ENCODE results near the gene STOX1.
"Not testable (repeated sequence)": the region's sequence is repeated elsewhere in the genome, so short reads cannot be mapped to it uniquely, and the experiment has no call there.

Gene STOX1

GRCh38 chr10:68899186-68899745, 71.9 kb downstream of the STOX1 start:
- DNase-seq: no peak

GRCh38 chr10:68900427-68901104, 73.2 kb downstream of the STOX1 start:
- no peak for DNase-seq

- DNase-seq: peak; percentile 91
Measured at GRCh38 chr10:68901105-68901927, 74.0 kb downstream of the STOX1 start, which contains the start of gene DDX50. TSS of gene DDX50 (plus strand) at chr10:68901315. CDS start at chr10:68901385, 70 bp downstream.

- DNase-seq: no peak
Measured at GRCh38 chr10:68902382-68902781, 75.1 kb downstream of the STOX1 start.

GRCh38 chr10:68924593-68924992, 97.3 kb downstream of the STOX1 start:
- no peak for DNase-seq

GRCh38 chr10:68925489-68925888, 98.2 kb downstream of the STOX1 start:
- no peak for DNase-seq

GRCh38 chr10:68929157-68929556, 101.8 kb downstream of the STOX1 start:
- DNase-seq: not testable (repeated sequence)

GRCh38 chr10:68929888-68930287, 102.6 kb downstream of the STOX1 start:
- not testable (repeated sequence) for DNase-seq

- not testable (repeated sequence) for DNase-seq
Measured at GRCh38 chr10:68932860-68933259, 105.5 kb downstream of the STOX1 start.

GRCh38 chr10:68934994-68935393, 107.7 kb downstream of the STOX1 start:
- DNase-seq: no peak

- DNase-seq: no peak
Measured at GRCh38 chr10:68938117-68938516, 110.8 kb downstream of the STOX1 start.

GRCh38 chr10:68938884-68939283, 111.6 kb downstream of the STOX1 start:
- DNase-seq: no peak

GRCh38 chr10:68940917-68941316, 113.6 kb downstream of the STOX1 start:
- not testable (repeated sequence) for DNase-seq

Data from NCI-H526 treated with DMSO at 0.1 percent for 48 hours (cell line).